Stimulated activated CD4-positive, alpha-beta T cell treated with anti-CD3 and anti-CD28 coated beads, Interleukin-1b, Interleukin-23, amount 100 ng/mL, for 24 hours (primary cell): ENCODE data around the gene CEP170.
A peak's percentile ranks its signal among the peaks of the same experiment; 100 is the strongest.

ENCODE experiments used
- DNase-seq, 4 experiments: peaks; one replicate each; pipeline ENCODE4 v3.0.0-alpha.2; 2020; ENCODE audit warnings: low read depth in 4 of 4, low spot score in 1 of 4

The CEP170 gene

DNA sequence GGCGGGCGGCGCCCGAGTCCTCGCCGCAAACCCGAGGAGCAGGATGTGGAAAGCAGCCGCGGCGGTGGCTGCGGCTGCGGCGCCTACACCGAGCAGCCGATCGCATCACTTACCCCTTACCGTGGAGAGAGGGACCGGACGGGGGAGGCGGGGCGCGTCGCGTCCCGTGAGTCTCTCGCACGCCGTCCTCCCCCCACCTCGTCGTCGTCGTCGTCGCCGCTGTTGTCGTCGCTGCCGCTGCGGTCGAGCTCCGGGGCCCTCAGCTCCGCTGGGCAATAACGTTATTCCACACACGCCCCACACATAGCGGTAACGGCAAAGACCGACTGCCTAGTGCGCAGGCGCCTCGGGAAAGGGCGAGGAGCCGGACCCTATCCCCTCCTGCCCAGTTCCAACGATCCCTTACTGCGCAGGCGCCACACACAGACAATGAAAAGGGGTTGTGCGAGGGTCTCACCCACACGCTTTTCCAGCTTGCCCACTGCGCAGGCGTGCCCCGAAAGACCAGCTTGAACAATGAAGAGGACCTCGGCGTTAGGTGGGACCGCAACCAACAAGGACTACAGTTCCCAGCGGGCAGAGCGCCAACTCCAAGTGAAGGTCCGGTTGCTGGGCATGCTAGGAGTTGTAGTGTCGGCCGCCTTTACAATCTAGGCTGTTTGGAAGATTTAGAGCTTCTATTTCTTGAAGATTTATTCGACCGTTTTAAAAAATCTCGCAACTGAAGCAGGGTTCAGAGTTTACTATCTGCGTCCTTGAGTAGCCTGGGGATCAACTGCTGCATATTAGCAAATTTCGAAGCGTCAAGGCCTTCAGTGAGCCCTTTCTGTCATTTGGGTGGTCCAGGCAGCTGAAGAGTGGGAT, at the start of gene CEP170:
Gene CEP170, minus strand, starts transcription at position 355 of the 864 bp plus-strand sequence. CDS start 30,001 bp downstream, outside the sequence.
- peak; percentile 72 to 88 (median 77) for DNase-seq

DNA sequence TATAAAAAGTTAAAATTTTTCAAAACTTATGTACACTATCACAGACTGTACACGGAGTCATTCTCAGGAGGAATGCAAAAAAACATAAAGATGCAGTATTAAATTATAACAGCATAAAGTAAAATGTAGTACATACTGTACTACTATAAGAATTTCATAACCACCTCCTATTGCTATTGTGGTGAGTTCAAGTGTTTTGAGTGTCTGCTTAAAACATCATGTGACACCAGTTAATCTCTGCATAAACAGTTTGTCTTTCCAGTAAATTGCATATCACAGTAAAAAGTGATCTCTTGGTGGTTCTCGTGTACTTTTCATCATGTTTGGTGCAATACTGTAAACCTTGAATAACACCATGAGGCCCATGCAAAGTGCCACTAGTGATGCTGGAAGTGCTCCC, 46.0 kb upstream of the CEP170 start:
- no peak for DNase-seq

DNA sequence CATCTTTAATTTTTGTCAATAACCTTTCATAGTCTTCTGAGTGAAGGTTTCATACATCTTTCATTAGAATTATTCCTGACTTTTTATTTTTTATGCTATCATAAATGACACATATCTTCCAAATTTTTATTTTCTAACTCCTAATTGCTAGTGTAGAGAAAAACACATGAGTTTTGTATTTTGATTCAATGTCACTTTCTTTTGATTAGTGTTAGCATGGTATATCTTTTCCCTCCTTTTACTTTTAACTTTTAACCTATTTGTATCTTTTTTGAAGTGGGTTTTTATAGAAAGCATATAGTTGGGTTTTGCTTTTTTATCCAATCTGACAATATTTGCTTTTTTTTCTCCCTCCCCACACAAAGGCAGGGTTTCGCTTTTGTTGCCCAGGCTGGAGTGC, 44.0 kb upstream of the CEP170 start:
- no peak for DNase-seq

DNA sequence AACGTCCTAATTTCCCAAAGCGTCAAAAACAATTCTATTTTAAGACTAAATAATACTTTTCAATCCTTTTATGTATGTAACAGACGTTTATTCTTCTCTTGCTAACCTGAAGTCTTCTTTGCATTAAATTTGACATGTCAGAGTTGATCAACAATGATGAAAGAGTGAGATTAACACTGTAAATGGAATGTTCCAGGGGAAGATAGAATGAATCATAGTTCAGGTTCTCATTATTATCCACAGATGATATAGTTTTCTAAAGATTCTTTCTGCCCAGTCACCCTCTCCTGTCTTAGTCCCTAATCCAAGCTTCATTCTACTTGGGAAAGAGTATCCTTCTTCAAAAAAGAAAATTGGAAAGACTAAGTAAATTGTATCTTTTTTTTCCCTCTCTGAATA, 39.6 kb upstream of the CEP170 start:
- DNase-seq: no peak

DNA sequence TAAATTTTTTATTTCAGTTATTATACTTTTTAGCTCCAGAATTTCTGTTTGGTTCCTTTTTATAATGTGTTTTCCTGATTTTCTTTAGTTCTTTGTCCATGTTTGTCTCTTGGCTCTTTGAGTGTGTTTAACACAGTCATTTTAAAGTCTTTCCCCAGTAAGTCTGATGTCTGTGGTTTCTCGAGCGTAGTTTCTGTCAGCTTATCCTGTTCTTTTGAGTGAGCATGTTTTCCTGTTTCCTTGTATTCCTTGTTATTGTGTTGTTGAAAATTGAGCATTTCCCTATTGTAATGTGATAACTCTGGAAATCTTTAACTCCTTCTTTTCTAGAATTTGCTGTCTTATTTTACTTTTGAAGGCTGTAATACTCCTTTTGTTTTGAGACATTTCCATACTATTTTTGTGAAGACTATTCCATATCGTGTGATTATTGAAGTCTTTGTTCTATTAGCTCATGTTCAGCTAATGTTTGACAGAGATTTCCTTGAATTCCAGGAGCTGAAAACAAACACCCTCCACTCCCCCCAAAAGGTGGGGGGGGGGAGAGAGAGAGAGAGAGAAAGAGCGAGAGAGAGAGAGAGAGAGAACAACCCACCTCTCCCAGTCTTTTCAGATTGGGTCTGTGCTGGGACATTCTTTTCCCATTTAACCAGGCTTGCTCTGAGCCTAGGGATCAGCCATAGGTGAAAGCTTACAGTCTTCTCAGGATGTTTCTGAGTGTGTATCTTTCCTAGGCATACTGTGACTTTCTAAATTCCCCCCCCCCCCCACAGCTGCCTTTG, 39.1 kb upstream of the CEP170 start:
- DNase-seq: no peak

DNA sequence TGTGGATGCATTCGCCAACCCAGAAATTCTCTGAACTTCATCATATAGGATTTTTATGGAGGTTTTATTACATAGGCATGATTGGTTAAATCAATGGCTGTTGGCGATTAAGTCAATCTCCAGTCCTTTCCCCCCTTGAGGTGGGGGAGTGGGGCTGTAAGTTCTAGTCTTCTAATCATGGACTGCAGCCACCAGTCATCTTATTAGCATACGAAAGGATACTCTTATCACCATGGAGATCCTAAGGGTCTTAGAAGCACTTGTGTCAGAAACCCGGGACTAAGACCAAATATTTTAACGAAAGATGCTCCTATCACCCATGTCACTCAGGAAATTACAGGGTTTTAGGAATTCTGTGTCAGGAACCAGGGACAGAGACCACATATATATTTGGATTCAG, 37.0 kb upstream of the CEP170 start:
- no peak for DNase-seq

DNA sequence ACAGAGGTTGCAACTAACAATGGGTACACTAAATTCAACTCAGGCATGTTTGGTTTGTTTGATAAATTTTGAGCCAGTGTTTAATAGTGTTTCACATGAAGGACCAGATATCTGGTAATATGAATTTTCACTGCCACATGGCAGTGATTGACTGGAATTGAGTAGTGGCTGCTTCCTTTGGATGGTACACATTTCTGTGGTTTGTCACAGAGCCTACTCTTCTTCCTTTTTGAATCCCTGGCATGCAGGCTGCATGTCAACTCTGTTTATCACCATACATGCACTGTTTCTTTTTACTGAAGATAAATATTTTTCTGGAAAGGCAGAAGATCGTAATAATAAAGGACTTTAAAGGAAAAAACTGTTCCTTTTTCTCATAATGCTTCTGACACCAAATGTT, 36.2 kb upstream of the CEP170 start:
- no peak for DNase-seq

DNA sequence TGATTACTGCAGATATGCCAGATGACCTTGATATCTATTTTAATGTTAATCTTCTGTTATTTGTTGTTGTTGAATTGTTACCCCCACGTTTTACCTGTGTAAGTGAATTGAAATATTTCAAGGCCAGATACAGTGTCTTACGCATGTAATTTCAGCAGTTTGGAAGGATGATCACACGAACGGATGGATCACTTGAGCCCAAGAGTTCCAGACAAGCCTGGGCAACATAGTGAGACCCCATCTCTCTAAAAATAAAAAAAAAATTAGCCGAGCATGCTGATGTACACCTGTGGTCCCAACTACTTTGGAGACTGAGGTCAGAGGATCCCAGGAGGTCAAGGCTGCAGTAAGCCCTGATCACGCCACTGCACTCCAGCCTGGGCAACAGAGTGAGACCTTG, 33.0 kb upstream of the CEP170 start:
- no peak for DNase-seq

DNA sequence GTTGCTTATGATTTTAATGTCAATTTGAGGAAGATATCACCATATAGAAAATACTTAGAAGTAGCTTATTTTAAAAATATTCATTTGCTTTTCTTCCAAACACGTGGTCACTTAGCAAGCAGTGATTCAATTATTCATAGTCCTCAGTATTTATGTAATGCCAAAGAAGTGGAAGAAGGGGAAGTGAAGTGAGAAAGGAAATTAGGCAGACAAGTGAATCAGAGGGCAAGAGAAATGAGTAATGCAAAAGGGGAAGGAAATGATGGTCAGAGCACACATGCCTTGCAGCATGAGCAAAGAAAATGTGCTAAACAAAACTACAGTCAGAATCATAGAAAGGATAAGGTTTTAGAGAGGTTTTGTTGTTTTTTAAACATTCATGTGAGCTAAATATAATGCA, 32.6 kb upstream of the CEP170 start:
- no peak for DNase-seq

DNA sequence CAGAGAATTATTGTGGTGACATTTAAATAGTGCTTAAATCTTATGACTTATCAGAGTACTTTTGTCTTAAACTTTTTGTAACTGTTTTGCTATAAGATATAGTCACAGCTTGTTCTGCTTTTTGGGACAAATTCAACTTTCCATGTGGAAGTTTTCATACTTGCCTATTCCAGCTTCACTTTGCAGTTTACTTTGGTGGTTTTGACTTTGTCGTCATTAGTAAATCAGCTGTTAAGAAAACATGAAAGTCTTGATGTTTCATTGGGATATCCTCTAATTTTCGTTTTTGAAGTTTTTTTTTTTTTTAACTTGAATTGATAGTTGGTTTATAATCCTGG, 32.0 kb upstream of the CEP170 start:
- no peak for DNase-seq

DNA sequence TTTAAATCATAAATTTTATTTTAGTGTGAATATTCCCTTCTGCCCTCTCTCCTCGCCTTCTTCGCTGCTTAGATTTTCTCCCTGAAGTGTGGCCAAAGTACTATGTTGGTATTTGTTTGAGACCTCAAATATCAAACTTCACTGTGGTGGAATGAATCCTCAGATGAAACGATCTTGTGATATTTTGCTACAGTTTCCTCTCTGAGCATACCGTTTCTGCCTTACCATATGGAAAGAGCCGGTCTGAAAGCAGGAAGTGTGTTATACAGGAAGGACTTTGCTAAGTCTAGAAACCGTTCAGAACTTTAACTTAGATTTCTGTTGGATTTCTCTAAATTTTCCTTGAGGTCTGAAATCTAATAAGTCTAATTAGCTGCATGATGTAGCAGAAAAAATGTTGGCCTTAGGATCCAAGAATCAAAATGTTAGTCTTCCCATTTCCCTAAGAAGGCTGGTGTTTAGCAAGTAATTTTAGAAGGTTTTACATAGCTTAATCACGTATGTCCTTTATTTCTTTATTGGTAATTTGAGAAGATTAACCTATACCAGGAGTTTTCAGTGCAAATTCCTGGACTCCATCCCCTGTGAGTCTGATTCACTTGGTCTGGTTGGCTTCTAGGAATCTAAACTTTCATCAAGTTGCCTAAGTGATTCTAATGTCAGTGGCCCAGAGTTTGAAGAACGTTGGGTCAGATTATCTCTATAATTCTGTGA, 31.5 kb upstream of the CEP170 start:
- no peak for DNase-seq

DNA sequence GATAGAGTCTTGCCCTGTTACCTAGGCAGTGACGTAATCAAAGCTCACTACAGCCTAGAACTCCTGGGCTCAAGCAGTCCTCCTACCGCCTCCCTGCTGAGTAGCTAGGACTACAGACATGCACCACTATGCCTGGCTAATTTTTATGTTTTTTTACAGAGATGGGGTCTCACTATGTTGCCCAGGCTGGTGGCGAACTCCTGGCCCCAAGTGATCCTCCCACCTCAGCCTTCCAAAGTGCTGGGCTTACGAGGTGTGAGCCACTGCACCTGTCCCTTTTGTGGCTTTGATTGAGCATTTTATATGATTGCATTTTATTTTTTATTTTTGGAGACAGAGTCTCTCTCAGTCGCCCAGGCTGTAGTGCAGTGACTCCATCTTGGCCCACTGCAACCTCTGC, 26.6 kb upstream of the CEP170 start:
- no peak for DNase-seq

DNA sequence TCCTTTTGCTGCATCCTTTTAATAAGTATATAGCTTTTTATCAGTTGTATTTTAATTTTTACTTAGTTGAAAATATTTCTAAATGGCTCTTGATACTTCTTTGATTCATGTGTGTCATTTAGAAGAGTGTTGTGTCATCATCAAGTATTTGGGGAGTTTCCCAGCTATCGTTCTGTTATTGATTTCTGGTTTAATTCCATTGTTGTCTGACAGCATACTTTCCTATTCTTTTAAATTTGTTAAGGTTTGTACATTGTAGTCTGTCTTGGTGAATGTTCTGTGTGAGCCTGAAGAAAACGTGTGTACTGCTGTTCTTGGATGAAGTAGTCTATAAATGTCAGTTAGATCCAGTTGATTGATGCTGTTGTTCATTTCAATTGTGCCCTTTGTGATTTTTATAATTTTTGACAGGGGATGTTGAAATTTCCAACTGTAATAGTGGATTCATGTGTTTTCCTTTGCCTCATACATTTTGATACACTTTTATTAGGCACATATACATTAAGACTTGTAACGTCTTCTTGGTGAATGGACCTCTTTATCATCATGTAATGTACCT, 25.6 kb upstream of the CEP170 start:
- no peak for DNase-seq

DNA sequence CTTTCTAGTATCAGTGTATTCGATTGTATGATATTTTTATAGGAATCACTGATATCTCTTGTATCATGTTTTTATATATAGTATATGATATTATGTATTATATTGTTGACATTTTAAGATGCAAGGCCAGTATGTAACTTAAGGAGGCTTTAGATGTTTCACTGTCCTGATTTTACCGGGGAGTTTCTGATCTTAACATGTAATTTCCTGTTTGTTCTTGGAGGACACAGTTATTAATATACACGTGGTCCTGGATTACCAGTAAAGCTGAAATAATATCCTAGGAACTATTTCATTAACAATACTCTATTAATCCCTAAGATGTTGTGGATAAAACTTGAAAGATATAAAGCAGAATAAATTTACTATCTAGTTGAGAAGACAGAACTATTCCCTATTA, 20.2 kb upstream of the CEP170 start:
- no peak for DNase-seq

DNA sequence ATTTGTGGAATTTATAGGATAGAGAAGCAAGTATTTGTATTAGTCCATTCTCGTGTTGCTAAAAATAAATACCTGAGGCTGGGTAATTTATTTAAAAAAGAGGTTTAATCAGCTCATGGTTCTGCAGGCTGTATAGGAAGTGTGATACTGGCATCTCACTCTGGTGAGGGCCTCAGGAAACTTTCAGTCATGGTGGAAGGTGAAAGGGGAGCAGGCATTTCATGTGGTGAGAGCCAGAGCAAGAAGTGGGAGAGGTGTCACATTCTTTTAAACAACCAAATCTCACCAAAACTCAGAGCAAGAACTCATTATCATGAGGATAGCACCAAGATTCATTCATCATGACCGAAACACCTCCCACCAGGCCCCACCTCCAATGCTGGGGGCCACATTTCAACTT, 18.9 kb upstream of the CEP170 start:
- no peak for DNase-seq

DNA sequence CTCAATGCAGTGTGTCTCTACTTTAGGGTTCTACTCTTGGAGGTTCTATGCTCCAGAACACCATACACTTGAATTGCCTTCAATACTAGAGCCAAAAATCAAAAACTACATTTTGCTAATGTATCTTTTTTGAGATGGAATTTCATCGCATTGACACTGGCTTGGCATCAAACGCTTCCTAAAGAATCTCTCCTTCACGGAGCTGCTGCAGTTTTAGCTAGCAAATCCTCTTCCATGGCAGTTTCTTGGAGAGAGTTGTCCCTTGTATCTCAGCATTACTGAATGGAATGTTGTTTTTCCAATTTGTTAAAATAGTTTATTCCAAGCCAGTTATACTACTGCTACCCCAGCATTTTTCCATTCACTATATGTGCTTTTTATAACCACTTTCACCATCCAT, 18.4 kb upstream of the CEP170 start:
- no peak for DNase-seq

DNA sequence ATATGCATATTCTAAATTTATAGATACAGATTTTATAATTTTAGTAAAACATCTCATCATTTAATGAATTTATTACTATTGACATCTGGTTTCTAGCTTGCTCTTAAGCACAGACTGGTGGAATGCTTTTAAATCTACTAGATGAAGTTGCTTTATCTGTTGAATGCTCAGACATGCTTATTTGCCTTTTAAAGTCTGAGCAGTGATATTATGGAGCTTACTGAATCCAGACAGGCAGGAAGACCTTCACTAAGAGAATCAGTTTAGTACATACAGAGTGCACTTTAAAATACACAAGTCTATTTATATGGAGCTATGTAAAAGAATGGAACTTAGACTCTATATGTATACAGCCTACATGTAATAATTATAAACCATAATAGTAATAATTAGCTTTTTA, 17.3 kb upstream of the CEP170 start:
- DNase-seq: no peak

DNA sequence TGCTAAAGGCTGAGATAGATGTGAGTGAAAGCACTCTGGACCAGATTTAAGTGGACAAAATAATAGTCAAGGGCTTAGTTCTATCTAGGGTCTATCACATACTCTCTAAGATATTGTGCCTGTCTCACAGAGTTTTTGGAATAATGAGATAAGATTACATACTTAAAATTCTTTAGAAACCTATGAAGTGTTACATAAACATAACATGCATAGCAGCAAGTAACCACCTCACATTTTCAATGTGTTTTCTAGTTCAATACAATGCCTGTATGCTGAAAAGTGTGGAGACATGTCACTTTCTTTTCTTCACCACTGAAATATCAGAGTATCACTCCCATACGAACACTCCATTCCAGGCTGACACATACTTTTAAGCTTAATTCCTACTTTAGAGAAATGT, 16.9 kb upstream of the CEP170 start:
- DNase-seq: no peak

DNA sequence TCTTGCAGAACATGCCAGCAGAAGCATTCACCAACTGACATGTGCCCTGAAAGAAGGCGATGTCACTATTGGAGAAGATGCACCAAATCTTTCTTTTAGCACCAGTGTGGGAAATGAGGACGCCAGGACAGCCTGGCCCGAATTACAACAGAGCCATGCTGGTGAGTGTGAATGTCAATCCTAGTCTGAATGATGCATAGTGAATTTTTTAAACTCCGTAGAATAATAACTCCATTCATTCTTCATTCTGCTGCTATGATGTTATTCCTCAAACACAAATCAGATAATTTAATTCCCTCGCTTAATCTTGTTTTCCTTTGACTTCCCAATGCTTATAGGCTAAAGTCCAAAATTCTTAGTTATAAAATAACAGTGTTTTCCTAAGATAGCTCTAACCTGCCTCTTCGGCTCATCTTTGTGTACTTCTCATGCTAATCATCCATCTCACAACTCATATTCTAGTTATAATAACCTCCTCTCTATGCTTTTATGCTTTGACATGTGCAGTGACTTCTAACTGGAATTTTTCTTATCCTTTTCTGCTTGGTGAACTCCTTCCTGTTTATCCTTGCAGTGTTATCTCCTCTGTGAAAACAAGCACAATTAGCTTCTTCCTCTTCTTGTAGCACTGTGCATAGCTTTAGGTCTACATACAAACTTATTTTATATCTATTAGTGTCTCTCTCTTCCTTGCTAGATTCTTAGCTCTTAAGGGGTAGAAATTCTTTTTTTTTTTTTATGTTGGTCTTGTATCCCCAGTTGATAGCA, 15.2 kb upstream of the CEP170 start:
- no peak for DNase-seq

DNA sequence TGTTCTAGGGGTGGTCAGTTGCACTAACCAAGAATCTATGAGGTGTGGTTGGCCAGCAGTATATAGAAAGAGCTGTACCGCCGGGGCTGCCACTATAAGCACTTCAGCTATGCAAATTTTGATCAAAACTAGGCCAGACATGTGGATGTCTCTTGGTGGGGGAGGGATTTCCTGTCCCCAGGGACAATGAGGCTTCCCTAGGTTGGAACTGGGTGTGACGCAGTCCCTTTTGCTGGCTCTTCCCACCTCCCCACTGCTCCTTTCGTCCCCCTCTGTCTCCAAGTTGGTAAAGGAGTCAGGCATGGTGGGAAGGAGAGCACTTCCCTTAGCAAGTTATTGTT, 14.3 kb upstream of the CEP170 start:
- no peak for DNase-seq
